Gastrocnemius medialis (tissue), 4 donors: ENCODE results near the gene SSX3. TPM values are rescaled to one million over a fixed set of nuclear protein-coding genes. Genes with fewer than 3 reads are reported as not detected.
"Not testable (repeated sequence)": the region's sequence is repeated elsewhere in the genome, so short reads cannot be mapped to it uniquely, and the experiment has no call there.

ENCODE experiments used
- ATAC-seq, 2 donors: fragments of 150-250 bp; one replicate each; pipeline ENCODE4 v1.9.1; 2016
- DNase-seq, 2 donors: peaks; one replicate each; pipeline ENCODE4 v3.0.0-alpha.2; 2019
- H3K27ac ChIP-seq, 4 donors: fragments of 200-600 bp; sonication (generic); 1 replicate in 1 of 4; 2 replicates in 3 of 4; pipeline ENCODE4 v1.5.1; 2016 to 2018; ENCODE audit warnings: mild to moderate bottlenecking in 2 of 4, moderate library complexity in 1 of 4
- H3K27me3 ChIP-seq, 3 donors: fragments of 200-600 bp; sonication (generic) in 2 of 3; 1 replicate in 1 of 3; 2 replicates in 2 of 3; pipeline versions ENCODE4 v1.5.1 to v1.6.0; 2016 to 2019; ENCODE audit warnings: mild to moderate bottlenecking in 1 of 3, moderate library complexity in 1 of 3
- H3K36me3 ChIP-seq, 2 donors: fragments of 200-600 bp; sonication (generic) in 1 of 2; one replicate each; pipeline ENCODE4 v1.5.1; 2017 to 2018
- H3K4me1 ChIP-seq, 2 donors: fragments of 200-600 bp; sonication (generic) in 1 of 2; one replicate each; pipeline ENCODE4 v1.5.1; 2016 to 2017; ENCODE audit warnings: mild to moderate bottlenecking in 2 of 2
- H3K4me3 ChIP-seq, 4 donors: fragments of 200-600 bp; sonication (generic) in 3 of 4; 1 replicate in 1 of 4; 2 replicates in 3 of 4; pipeline ENCODE4 v1.5.1; 2016 to 2019; ENCODE audit warnings: mild to moderate bottlenecking in 2 of 4
- H3K9me3 ChIP-seq, 3 donors: fragments of 200-600 bp; sonication (generic) in 2 of 3; 1 replicate in 1 of 3; 2 replicates in 2 of 3; pipeline ENCODE4 v1.5.1; 2016 to 2019
- POLR2A ChIP-seq, 2 donors: fragments of 450-650 bp; IDR thresholded peaks; one replicate each; pipeline ENCODE4 v1.6.1; 2017; ENCODE audit warnings: antibody characterized with exemption in 2 of 2, mild to moderate bottlenecking in 2 of 2, moderate library complexity in 2 of 2
- in situ Hi-C, 4 donors: fragments of 200-750 bp; cut with MboI; loops; one replicate each; pipeline versions ENCODE4 v1.15.0 to v1.8.0; 2017; ENCODE audit warnings: low sequenced_read_pairs in 4 of 4
- intact Hi-C: fragments of 100-400 bp; cut with DNase I; formaldehyde crosslinking; loops from one replicate; pipeline ENCODE4 v1.15.1; 2023; ENCODE audit warnings: low total_unique reads
- total RNA-seq, 4 donors: library from RNA; depleted of rRNA; stranded (reverse); fragments of >200 nt; gene quantifications; one replicate each; pipeline versions ENCODE4 v1.1.0 to v1.2.3, GENCODE V29; 2016
- TF ChIP-seq, protein P1 (sequence below), 5 experiments: fragments of 450-650 bp in 3 of 5; fragments of 200-600 bp in 2 of 5; sonication (generic) in 2 of 5; IDR thresholded peaks in 4 of 5; conservative IDR thresholded peaks in 1 of 5; 1 replicate in 4 of 5; 2 replicates in 1 of 5; pipeline ENCODE4 v1.5.1; 2016 to 2019; ENCODE audit warnings: antibody characterized with exemption in 5 of 5, mild to moderate bottlenecking in 3 of 5, moderate library complexity in 3 of 5

The SSX3 gene
- not detected for total RNA-seq

DNA sequence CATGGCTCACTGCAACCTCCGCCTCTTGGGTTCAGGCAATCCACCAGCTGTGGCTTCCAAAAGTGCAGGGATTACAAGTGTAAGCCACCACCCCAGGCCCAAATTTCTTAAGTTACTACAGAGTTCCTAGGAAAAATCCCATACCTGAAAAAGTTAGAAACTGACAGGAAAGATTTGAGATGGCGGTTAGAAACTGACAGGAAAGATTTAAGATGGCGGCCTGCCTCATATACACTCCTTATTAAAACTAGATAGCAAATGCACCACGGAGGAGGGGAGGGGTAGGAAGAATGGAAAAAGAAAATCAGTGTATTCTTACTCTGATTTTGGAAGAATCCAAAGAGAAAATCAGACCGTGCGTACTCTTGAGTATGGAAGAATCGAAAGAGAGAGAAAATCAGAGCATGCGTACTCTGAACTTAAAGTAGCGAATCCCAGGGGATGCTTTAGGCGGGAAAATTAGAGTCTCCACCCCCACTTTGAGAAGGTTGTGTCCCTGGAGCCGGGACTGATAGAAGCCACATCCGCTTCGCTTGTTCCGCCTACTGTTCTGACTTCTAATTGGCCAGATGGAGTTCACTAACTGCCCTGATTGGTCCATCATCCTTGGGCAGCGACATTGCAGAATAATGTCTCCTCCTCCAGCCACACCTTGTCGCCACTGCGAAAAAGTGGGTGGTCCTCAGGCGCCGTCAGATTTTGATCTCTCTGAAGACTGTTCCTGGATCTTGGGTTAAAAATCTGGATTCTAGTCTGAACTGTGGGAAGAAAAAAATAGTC, at the start of gene SSX3:
Gene SSX3, minus strand, starts transcription at position 389 of the 780 bp plus-strand sequence. CDS start 1,454 bp downstream, outside the sequence.
- H3K9me3 ChIP-seq, ATAC-seq, H3K4me1 ChIP-seq, intact Hi-C loops, H3K27me3 ChIP-seq, in situ Hi-C loops, H3K4me3 ChIP-seq, DNase-seq, H3K27ac ChIP-seq, H3K36me3 ChIP-seq: not testable (repeated sequence)

DNA sequence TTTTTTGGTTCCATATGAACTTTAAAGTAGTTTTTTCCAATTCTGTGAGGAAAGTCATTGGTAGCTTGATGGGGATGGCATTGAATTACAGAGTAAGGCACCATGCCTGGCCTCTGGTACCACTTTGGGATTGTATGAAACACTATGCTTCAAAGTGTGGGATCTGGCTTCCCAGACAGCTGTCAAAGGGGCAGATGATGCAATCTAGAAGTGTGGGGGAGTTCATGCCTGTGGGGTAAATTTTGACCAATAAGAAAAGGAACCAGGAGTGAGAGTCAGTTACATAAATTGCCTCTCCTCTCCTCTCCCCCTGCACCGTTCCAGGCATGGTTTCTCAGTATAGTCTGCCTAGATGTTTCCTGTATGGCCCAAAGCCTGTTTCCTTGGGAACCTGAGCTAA, 41.3 kb upstream of the SSX3 start:
- DNase-seq, H3K9me3 ChIP-seq, H3K27me3 ChIP-seq, H3K36me3 ChIP-seq, intact Hi-C loops, ATAC-seq, H3K4me3 ChIP-seq, H3K4me1 ChIP-seq, in situ Hi-C loops, H3K27ac ChIP-seq: not testable (repeated sequence)

DNA sequence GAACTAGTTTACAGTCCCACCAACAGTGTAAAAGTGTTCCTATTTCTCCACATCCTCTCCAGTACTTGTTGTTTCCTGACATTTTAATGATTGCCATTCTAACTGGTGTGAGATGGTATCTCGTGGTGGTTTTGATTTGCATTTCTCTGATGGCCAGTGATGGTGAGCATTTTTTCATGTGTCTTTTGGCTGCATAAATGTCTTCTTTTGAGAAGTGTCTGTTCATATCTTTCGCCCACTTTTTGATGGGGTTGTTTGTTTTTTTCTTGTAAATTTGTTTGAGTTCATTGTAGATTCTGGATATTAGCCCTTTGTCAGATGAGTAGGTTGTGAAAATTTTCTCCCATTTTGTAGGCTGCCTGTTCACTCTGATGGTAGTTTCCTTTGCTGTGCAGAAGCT, 40.4 kb upstream of the SSX3 start:
- in situ Hi-C loops, H3K27me3 ChIP-seq, ATAC-seq, H3K4me1 ChIP-seq, DNase-seq, H3K4me3 ChIP-seq, intact Hi-C loops, H3K36me3 ChIP-seq, H3K9me3 ChIP-seq, H3K27ac ChIP-seq: not testable (repeated sequence)

- H3K27me3 ChIP-seq, intact Hi-C loops, H3K36me3 ChIP-seq, H3K4me1 ChIP-seq, DNase-seq, H3K27ac ChIP-seq, H3K9me3 ChIP-seq, H3K4me3 ChIP-seq, in situ Hi-C loops, ATAC-seq: not testable (repeated sequence)
These were observed 26.7 kb upstream of the SSX3 start, which contains the start of gene SSX4 for GRCh38 chrX:48383239-48383638. Gene SSX4 (plus strand): TSS chrX:48383539. CDS start chrX:48384054, 515 bp downstream.

- H3K27me3 ChIP-seq, intact Hi-C loops, ATAC-seq, H3K4me1 ChIP-seq, H3K36me3 ChIP-seq, H3K4me3 ChIP-seq, H3K9me3 ChIP-seq, H3K27ac ChIP-seq, DNase-seq, in situ Hi-C loops: not testable (repeated sequence)
These were observed 13.9 kb upstream of the SSX3 start for GRCh38 chrX:48370408-48370807.

DNA sequence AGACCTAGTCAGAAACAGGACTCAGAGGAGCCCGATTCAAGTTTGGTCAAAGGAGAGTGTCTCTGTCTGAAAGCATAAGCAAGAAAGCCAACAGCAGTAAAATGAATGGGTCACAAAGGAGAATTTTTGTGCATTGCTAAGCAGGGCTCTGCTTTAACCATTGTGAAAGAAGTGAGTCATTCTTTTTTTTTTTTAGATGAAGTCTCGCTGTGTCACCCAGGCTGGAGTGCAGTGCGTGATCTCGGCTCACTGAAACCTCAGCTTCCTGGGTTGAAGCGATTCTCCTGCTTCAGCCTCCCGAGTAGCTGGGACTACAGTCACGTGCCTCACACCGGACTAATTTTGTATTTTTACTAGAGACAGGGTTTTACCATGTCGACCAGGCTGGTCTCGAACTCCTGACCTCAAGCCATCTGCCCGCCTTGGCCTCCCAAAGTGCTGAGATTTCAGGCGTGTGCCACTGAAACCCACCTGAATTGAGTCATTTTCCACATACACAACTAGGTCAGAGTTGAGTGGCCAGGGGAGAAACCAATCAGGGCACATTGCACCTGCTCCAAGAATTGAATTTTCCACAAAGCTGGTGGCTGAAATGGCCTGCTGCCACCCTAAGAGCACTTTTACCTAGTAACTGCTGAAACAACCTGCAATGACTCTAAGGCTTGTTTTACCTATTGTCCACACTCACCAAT, 11.4 kb upstream of the SSX3 start:
- ATAC-seq, H3K36me3 ChIP-seq, H3K4me1 ChIP-seq, H3K27ac ChIP-seq, DNase-seq, H3K27me3 ChIP-seq, in situ Hi-C loops, H3K4me3 ChIP-seq, intact Hi-C loops, H3K9me3 ChIP-seq: not testable (repeated sequence)

GRCh38 chrX:48359281-48359680, 2.8 kb upstream of the SSX3 start:
- H3K27me3 ChIP-seq, H3K4me3 ChIP-seq, intact Hi-C loops, H3K9me3 ChIP-seq, H3K36me3 ChIP-seq, ATAC-seq, in situ Hi-C loops, H3K27ac ChIP-seq, DNase-seq, H3K4me1 ChIP-seq: not testable (repeated sequence)

- H3K36me3 ChIP-seq = no peaks in the 10 kb centered on the region
- no peak for DNase-seq
- H3K27ac ChIP-seq = no peak overlapping the region
- no peaks in the 10 kb centered on the region for H3K4me1 ChIP-seq
- in situ Hi-C loops = no loop called here
- no peaks in the 10 kb centered on the region for H3K27me3 ChIP-seq
- intact Hi-C loops = no loop called here
- ATAC-seq = no peak
- H3K9me3 ChIP-seq = no peaks in the 10 kb centered on the region
- TF ChIP-seq, protein P1, sequence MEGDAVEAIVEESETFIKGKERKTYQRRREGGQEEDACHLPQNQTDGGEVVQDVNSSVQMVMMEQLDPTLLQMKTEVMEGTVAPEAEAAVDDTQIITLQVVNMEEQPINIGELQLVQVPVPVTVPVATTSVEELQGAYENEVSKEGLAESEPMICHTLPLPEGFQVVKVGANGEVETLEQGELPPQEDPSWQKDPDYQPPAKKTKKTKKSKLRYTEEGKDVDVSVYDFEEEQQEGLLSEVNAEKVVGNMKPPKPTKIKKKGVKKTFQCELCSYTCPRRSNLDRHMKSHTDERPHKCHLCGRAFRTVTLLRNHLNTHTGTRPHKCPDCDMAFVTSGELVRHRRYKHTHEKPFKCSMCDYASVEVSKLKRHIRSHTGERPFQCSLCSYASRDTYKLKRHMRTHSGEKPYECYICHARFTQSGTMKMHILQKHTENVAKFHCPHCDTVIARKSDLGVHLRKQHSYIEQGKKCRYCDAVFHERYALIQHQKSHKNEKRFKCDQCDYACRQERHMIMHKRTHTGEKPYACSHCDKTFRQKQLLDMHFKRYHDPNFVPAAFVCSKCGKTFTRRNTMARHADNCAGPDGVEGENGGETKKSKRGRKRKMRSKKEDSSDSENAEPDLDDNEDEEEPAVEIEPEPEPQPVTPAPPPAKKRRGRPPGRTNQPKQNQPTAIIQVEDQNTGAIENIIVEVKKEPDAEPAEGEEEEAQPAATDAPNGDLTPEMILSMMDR (IDR thresholded peaks at IDR 0.05 in 4 of 5, conservative IDR thresholded peaks at IDR 0.05 in 1 of 5) = no peak
- no peak for TF ChIP-seq POLR2A (IDR thresholded peaks at IDR 0.05)
- no peak overlapping the region for H3K4me3 ChIP-seq
These were observed 1.2 kb upstream of the SSX3 start for GRCh38 chrX:48357681-48358080.

DNA sequence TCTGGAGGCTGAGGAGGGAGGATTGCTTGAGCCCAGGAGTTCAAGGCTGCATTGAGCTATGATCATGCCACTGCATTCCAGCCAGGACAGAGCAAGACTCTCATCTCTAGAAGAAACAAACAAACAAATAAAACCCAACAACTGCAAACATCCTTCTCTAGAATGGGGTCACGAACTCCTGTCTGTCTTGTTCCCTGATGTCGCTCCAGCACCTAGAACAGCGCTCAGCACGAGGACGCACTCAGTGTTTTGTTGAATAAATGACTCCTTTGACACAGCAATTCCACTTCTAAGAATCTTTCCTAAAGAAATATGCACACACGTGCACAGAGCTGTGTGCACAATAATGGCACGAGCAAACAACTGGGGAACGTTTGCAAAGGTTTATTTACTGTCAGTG, 10.4 kb downstream of the SSX3 start:
- H3K4me1 ChIP-seq, DNase-seq, H3K27ac ChIP-seq, H3K27me3 ChIP-seq, H3K4me3 ChIP-seq, in situ Hi-C loops, H3K9me3 ChIP-seq, ATAC-seq, H3K36me3 ChIP-seq, intact Hi-C loops: not testable (repeated sequence)

DNA sequence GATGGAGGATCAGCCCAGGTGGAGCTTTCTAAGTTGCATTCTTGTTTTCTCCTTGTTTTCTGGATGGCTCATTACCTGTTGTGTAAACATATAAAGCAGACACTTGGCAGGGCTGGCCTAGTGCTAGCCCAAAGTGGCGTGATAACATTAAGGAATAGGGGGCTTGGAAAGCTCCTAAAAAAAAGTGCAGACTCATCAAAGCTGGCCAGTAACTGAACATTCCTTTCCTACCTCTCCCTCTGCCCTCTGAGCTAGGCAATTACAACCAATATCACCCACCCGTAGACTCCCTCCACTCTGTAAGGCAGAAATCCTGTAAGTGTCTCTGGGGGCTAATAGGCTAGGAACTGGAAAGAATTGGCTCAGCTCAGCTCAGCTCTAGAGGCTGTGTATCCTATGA, 42.5 kb downstream of the SSX3 start:
- H3K36me3 ChIP-seq, H3K27me3 ChIP-seq, DNase-seq, H3K9me3 ChIP-seq, in situ Hi-C loops, ATAC-seq, H3K27ac ChIP-seq, H3K4me1 ChIP-seq, intact Hi-C loops, H3K4me3 ChIP-seq: not testable (repeated sequence)
